Activated naive CD8-positive, alpha-beta T cell treated with anti-CD3 and anti-CD28 coated beads, Interleukin-2, amount 10 ng/mL, durations not matched to agents 7 days and 5 days (primary cell): ENCODE data around the gene C19orf12. TPM values are rescaled to one million over a fixed set of nuclear protein-coding genes. Genes with fewer than 3 reads are reported as not detected.

Source experiments
- ATAC-seq: fragments of 150-1000 bp; cut with Tn5 transposase; one replicate; pipeline ENCODE4 v1.10.0; 2021; ENCODE audit warnings: low read depth, moderate library complexity
- POLR2A ChIA-PET: fragments of 350-600 bp; sonication (Branson Sonifier 250); formaldehyde crosslinking; loops from one replicate; lab custom pipeline; 2021; ENCODE audit warnings: antibody characterized with exemption; lab: Charles Lee
- DNase-seq: peaks from one replicate; pipeline ENCODE4 v3.0.0; 2021
- H3K27ac Mint-ChIP-seq: one replicate; pipeline ENCODE4 v1.8.0; 2022; ENCODE audit warnings: mild to moderate bottlenecking, mixed read lengths
- H3K27me3 Mint-ChIP-seq: one replicate; pipeline ENCODE4 v1.8.0; 2022; ENCODE audit warnings: mild to moderate bottlenecking, moderate library complexity, mixed read lengths
- H3K36me3 Mint-ChIP-seq: one replicate; pipeline ENCODE4 v1.8.0; 2021; ENCODE audit warnings: mild to moderate bottlenecking, mixed read lengths
- H3K4me1 Mint-ChIP-seq: one replicate; pipeline ENCODE4 v1.8.0; 2021; ENCODE audit warnings: mixed read lengths
- H3K4me3 Mint-ChIP-seq: one replicate; pipeline ENCODE4 v1.8.0; 2022; ENCODE audit warnings: mild to moderate bottlenecking, moderate library complexity, mixed read lengths
- H3K9me3 Mint-ChIP-seq: one replicate; pipeline ENCODE4 v1.8.0; 2021; ENCODE audit warnings: mixed read lengths
- total RNA-seq, 2 experiments: library from RNA; stranded (reverse); gene quantifications; one replicate each; pipeline ENCODE4 v1.2.3, GENCODE V29; 2021

Gene C19orf12
- total RNA-seq, 2 experiments from 2014 or later = 31.8 to 38.2 TPM

GRCh38 chr19:29702161-29702962 is 12.7 kb downstream of the C19orf12 start:
- Mint-ChIP-seq H3K9me3 (no peaks in the 10 kb centered on the region), H3K27me3 (no peaks in the 10 kb centered on the region), H3K36me3 (peaks cover 32% of the 10 kb centered on the region), H3K4me1 (peaks cover 19% of the 10 kb centered on the region), H3K27ac (no peak overlapping the region), H3K4me3 (no peak overlapping the region)
- POLR2A ChIA-PET = interaction anchor here (0.9 kb wide), 1 partner anchor 14 kb away, joined by 3 read pairs; no protein-coding TSS in a partner anchor
- no peak for DNase-seq
- ATAC-seq = no peak

- DNase-seq (no peak), ATAC-seq (no peak)
- H3K27me3 Mint-ChIP-seq = no peaks in the 10 kb centered on the region
- H3K4me3 Mint-ChIP-seq = no peak overlapping the region
- POLR2A ChIA-PET = no interaction called here
- no peak overlapping the region for H3K27ac Mint-ChIP-seq
- H3K4me1 Mint-ChIP-seq = peaks cover 12% of the 10 kb centered on the region
- peaks cover 2% of the 10 kb centered on the region for H3K9me3 Mint-ChIP-seq
- peaks cover 18% of the 10 kb centered on the region for H3K36me3 Mint-ChIP-seq
Measured at GRCh38 chr19:29700498-29700897, 14.6 kb downstream of the C19orf12 start.

DNA sequence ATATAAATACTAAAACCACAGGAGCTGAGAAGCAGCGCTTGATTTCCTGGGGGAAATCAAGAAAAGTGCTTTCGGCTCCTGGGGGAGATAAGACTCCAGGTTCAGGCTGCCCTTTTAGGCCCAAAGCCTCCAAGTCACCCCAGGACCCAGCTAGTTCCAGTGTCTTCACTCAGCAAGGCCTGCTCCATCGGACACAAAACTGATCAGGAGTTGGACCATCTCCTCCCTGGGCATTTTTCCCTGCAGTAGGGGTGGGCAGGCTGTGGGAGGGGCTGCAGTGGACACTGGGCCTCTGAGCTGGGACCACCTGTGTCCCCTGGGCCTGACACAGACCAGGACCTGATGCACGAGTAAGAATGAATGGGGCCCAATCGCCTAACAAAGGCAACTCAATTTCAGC is 15.2 kb downstream of the C19orf12 start:
- Mint-ChIP-seq H3K9me3 (peaks cover 2% of the 10 kb centered on the region), H3K36me3 (peaks cover 19% of the 10 kb centered on the region), H3K27me3 (no peaks in the 10 kb centered on the region), H3K4me3 (no peak overlapping the region), H3K27ac (no peak overlapping the region), H3K4me1 (peaks cover 8% of the 10 kb centered on the region)
- POLR2A ChIA-PET = no interaction called here
- DNase-seq = no peak
- ATAC-seq = no peak

DNA sequence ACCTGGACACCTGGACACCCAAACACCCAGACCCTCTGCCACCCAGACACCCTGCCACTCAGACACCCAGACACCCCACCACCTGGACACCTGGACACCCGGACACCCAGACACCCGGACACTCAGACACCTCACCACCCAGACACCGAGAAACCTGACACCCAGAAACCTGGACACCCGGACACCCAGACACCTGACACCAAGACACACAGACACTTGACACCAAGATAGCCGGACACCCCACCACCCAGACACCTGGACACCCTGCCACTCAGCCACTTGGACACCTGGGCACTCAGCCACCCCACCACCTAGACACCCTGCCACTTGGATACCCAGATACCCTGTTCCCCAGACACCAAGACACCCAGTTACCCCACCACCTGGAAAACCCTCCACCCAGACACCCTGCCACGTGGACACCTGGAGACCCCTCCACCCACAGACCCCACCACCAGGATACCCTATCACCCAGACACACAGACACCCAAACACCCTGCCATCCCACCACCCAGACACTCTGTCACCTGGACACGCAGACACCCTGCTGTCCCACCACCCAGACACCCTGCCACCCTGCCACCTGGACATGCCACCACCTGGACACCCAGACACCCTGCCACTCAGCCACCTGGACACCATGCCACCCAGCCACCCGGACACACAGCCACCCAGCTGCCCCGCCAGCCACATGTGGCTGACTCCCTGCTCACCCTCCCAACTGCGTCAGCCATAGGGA is 17.4 kb downstream of the C19orf12 start:
- H3K9me3 Mint-ChIP-seq = peaks cover 2% of the 10 kb centered on the region
- H3K4me3 Mint-ChIP-seq = no peak overlapping the region
- peak overlapping the region; percentile 61 for H3K27ac Mint-ChIP-seq
- no peak for ATAC-seq
- no peaks in the 10 kb centered on the region for H3K27me3 Mint-ChIP-seq
- H3K36me3 Mint-ChIP-seq = peaks cover 15% of the 10 kb centered on the region
- peaks cover 9% of the 10 kb centered on the region for H3K4me1 Mint-ChIP-seq
- POLR2A ChIA-PET = no interaction called here
- DNase-seq = no peak

- POLR2A ChIA-PET = no interaction called here
- no peak overlapping the region for H3K4me3 Mint-ChIP-seq
- peaks cover 2% of the 10 kb centered on the region for H3K9me3 Mint-ChIP-seq
- H3K4me1 Mint-ChIP-seq = peaks cover 9% of the 10 kb centered on the region
- H3K27me3 Mint-ChIP-seq = no peaks in the 10 kb centered on the region
- no peak for DNase-seq
- H3K36me3 Mint-ChIP-seq = peaks cover 13% of the 10 kb centered on the region
- peak overlapping the region; percentile 54 for H3K27ac Mint-ChIP-seq
- ATAC-seq = no peak
Measured at GRCh38 chr19:29696565-29696846, 18.6 kb downstream of the C19orf12 start.

DNA sequence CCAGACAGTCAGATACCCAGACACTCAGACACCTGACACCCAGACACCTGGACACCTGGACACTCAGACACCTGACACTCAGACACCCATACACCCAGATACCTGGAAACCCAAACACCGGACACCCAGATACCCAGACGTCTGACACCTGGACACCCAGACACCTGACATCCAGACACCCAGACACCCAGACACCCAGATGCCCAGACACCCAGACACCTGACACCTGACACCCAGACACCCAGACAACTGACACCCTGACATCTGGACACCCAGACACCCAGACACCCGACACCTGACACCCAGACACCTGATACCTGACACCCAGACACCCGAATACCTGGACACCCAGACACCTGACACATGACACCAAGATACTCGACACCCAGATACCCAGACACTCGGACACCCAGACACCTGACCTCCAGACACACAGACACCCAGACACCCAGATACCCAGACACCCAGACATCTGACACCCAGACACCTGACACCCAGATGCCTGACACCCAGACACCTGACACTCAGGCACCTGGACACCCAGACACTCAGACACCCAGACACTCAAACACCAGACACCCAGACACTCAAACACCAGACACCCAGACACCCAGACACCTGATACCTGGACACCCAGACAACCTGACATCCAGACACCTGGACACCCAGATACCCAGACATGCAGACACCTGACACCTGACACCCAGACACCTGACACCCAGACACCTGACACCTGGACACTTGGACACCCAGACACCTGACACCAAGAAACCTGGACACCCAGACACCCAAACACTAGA is 19.1 kb downstream of the C19orf12 start:
- ATAC-seq (no peak), DNase-seq (no peak)
- Mint-ChIP-seq H3K36me3 (peaks cover 15% of the 10 kb centered on the region), H3K4me3 (no peak overlapping the region), H3K27ac (peak overlapping the region; percentile 54), H3K4me1 (peaks cover 10% of the 10 kb centered on the region), H3K9me3 (peaks cover 2% of the 10 kb centered on the region), H3K27me3 (no peaks in the 10 kb centered on the region)
- POLR2A ChIA-PET = interaction anchor here (2.0 kb wide), 1 partner anchor 18 kb away, joined by 9 read pairs; the partner anchor contains the start of gene C19orf12

DNA sequence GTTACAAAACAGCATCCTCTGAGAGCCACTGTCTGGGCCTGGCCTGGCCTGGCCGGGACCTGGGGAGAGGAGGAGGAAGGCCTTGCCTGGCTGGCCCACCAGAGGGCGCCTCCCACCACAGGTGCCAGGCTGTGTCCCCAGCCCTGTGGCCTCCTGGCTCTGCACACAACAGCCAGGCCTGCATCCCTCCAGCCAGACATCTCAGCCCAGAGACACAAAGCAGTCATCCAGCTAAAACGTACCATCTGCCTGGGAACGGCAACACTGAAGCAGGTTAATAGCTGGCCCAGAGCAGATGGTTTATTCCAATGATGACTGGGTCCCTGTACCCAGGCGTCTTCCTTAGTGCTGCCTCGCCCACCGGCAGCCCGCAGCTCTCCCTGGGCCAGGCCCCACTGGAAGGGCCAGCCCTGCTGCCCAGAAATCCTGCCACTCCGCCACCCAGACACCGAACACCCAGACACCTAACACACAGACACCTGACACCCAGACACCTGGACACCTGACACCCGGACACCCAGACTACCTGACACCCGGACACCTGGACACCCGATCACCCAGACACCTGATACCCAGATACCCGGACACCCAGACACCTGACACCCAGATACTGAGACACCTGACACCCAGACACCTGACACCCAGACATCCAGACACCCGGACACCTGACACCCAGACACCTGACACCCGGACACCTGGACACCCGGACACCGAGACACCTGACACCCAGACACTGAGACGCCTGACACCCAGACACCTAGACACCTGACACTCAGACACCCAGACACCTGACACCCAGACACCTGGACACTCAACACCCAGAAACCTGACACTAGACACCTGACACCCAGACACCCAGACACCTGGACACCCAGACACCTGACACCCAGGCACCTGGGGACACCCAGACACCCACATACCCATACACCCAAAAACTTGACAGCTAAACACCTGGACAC is 20.1 kb downstream of the C19orf12 start:
- Mint-ChIP-seq H3K27ac (peak overlapping the region; percentile 51), H3K4me1 (peaks cover 15% of the 10 kb centered on the region), H3K36me3 (peaks cover 16% of the 10 kb centered on the region), H3K9me3 (peaks cover 2% of the 10 kb centered on the region), H3K4me3 (no peak overlapping the region), H3K27me3 (no peaks in the 10 kb centered on the region)
- peak; percentile 99 for ATAC-seq
- peak; percentile 90 for DNase-seq
- POLR2A ChIA-PET = interaction anchor here (0.6 to 2.0 kb wide), 6 partner anchors 13 to 89 kb away, joined by 3 to 12 read pairs (median 6); partner anchors contain the start of genes C19orf12 and POP4

GRCh38 chr19:29694161-29694560 is 20.9 kb downstream of the C19orf12 start:
- H3K4me1 Mint-ChIP-seq = peaks cover 18% of the 10 kb centered on the region
- peaks cover 22% of the 10 kb centered on the region for H3K36me3 Mint-ChIP-seq
- POLR2A ChIA-PET = interaction anchor here (0.6 to 2.0 kb wide), 6 partner anchors 14 to 88 kb away, joined by 3 to 12 read pairs (median 6); partner anchors contain the start of genes C19orf12 and POP4
- H3K27ac Mint-ChIP-seq = peak overlapping the region; percentile 51
- no peak overlapping the region for H3K4me3 Mint-ChIP-seq
- H3K27me3 Mint-ChIP-seq = no peaks in the 10 kb centered on the region
- ATAC-seq = no peak
- no peak for DNase-seq
- peaks cover 6% of the 10 kb centered on the region for H3K9me3 Mint-ChIP-seq

- Mint-ChIP-seq H3K4me1 (peaks cover 31% of the 10 kb centered on the region), H3K27me3 (no peaks in the 10 kb centered on the region), H3K36me3 (peaks cover 23% of the 10 kb centered on the region), H3K9me3 (peaks cover 4% of the 10 kb centered on the region), H3K27ac (peak overlapping the region; percentile 46), H3K4me3 (no peak overlapping the region)
- ATAC-seq (peak; percentile 61), DNase-seq (no peak)
- POLR2A ChIA-PET = interaction anchor here (1.0 to 3.5 kb wide), 4 partner anchors 10 to 84 kb away, joined by 3 to 10 read pairs (median 4); partner anchors contain the start of gene POP4
Measured at GRCh38 chr19:29690842-29691241, 24.2 kb downstream of the C19orf12 start.

DNA sequence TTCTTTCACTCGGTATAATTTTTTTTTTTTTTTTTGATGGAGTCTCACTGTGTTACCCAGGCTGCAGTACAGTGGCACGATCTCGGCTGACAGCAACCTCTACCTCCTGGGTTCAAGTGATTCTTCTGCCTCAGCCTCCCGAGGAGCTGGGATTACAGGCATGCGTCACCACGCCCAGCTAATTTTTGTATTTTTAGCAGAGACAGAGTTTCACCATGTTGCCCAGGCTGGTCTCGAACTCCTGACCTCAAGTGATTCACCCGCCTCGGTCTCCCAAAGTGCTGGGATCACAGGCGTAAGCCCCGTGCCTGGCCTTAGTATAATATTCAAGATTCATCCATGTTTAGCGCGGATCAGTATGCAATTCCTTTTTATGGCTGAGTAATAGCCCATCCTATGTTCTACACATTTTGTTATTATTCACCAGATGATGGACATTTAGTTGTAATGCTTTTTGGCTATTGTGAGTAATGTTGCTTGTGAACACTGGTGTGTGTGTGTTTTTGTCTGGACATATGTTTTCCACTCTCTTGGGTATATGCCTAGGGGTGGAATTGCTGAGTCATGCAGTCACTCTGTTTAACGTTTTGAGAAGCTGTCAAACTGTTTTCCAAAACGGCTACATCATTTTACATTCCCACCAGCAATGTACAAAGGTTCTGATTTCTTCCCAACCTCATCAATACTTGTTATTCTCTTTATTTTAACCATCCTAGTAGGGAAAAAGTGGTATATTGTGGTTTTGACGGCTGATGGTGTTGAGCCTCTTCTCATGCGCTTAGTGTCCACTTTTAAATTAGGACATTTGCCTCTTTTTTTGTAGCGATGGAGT is 26.9 kb downstream of the C19orf12 start:
- POLR2A ChIA-PET = interaction anchor here (2.0 kb wide), 1 partner anchor 20 kb away, joined by 7 read pairs; no protein-coding TSS in a partner anchor
- H3K4me1 Mint-ChIP-seq = peaks cover 30% of the 10 kb centered on the region
- no peak overlapping the region for H3K27ac Mint-ChIP-seq
- peaks cover 16% of the 10 kb centered on the region for H3K36me3 Mint-ChIP-seq
- DNase-seq (no peak), ATAC-seq (no peak)
- H3K27me3 Mint-ChIP-seq = no peaks in the 10 kb centered on the region
- peaks cover 4% of the 10 kb centered on the region for H3K9me3 Mint-ChIP-seq
- no peak overlapping the region for H3K4me3 Mint-ChIP-seq

GRCh38 chr19:29687244-29687896 is 27.7 kb downstream of the C19orf12 start:
- Mint-ChIP-seq H3K9me3 (peaks cover 4% of the 10 kb centered on the region), H3K27me3 (no peaks in the 10 kb centered on the region), H3K36me3 (peaks cover 16% of the 10 kb centered on the region), H3K27ac (peak overlapping the region; percentile 15), H3K4me1 (peaks cover 30% of the 10 kb centered on the region), H3K4me3 (no peak overlapping the region)
- ATAC-seq (no peak), DNase-seq (no peak)
- POLR2A ChIA-PET = interaction anchor here (2.0 to 2.5 kb wide), 2 partner anchors 19 to 81 kb away, joined by 7 to 8 read pairs; partner anchors contain the start of gene POP4
